ENCODE results near the gene DYNC1H1.

GRCh38 chr14:101973356-101973755, 9.0 kb downstream of the DYNC1H1 start:
- TF ChIP-seq, protein P1, sequence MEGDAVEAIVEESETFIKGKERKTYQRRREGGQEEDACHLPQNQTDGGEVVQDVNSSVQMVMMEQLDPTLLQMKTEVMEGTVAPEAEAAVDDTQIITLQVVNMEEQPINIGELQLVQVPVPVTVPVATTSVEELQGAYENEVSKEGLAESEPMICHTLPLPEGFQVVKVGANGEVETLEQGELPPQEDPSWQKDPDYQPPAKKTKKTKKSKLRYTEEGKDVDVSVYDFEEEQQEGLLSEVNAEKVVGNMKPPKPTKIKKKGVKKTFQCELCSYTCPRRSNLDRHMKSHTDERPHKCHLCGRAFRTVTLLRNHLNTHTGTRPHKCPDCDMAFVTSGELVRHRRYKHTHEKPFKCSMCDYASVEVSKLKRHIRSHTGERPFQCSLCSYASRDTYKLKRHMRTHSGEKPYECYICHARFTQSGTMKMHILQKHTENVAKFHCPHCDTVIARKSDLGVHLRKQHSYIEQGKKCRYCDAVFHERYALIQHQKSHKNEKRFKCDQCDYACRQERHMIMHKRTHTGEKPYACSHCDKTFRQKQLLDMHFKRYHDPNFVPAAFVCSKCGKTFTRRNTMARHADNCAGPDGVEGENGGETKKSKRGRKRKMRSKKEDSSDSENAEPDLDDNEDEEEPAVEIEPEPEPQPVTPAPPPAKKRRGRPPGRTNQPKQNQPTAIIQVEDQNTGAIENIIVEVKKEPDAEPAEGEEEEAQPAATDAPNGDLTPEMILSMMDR (IDR thresholded peaks at IDR 0.05) = no peak
- TF ChIP-seq POLR2A (IDR thresholded peaks at IDR 0.05) = no peak
